Caco-2 (cell line): ENCODE results near the gene SLC16A3. TPM values are rescaled to one million over a fixed set of nuclear protein-coding genes. Genes with fewer than 3 reads are reported as not detected.

Experiments used
- BruUV-seq: library from RNA; stranded (reverse); fragments of 400-500 nt; replicated peaks from 2 replicates; lab custom pipeline; 2021; lab: Mats Ljungman, UMichigan
- CTCF ChIA-PET: fragments of 300-600 bp; sonication (Branson Sonifier 250); formaldehyde crosslinking; loops from one replicate; lab custom pipeline; 2022; ENCODE audit warnings: antibody characterized with exemption; lab: Charles Lee
- POLR2A ChIA-PET: fragments of 300-600 bp; sonication (Branson Sonifier 250); formaldehyde crosslinking; loops from one replicate; lab custom pipeline; 2022; ENCODE audit warnings: antibody characterized with exemption; lab: Charles Lee
- DNase-seq, 2 experiments: peaks; one replicate each; pipeline versions ENCODE4 v3.0.0 to v3.0.0-alpha.2; 2020 to 2022
- H3K27me3 ChIP-seq: replicated peaks from 2 replicates; pipeline ENCODE4 v1.6.0; 2011; ENCODE audit warnings: low read length; ENCODE audit not compliant: control insufficient read depth, insufficient read depth
- H3K36me3 ChIP-seq: 2 replicates; pipeline ENCODE4 v1.5.1; 2011; ENCODE audit warnings: low read length; ENCODE audit not compliant: control insufficient read depth, insufficient read depth
- H3K4me1 ChIP-seq: fragments of 250-450 bp; sonication (Bioruptor Pico); 2 replicates; pipeline ENCODE4 v1.5.1; 2020; ENCODE audit warnings: mild to moderate bottlenecking
- H3K4me3 ChIP-seq: 2 replicates; pipeline ENCODE4 v1.5.1; 2011; ENCODE audit warnings: low read depth, mild to moderate bottlenecking, control low read depth, low read length
- H3K9me3 ChIP-seq: fragments of 250-450 bp; sonication (Bioruptor Pico); 2 replicates; pipeline ENCODE4 v1.5.1; 2020; ENCODE audit warnings: mild to moderate bottlenecking, moderate library complexity
- H3K27ac Mint-ChIP-seq: one replicate; pipeline ENCODE4 v1.8.0; 2022; ENCODE audit warnings: mixed read lengths; ENCODE audit not compliant: unreplicated experiment
- H3K27me3 Mint-ChIP-seq: one replicate; pipeline ENCODE4 v1.8.0; 2022; ENCODE audit warnings: mixed read lengths; ENCODE audit not compliant: insufficient read depth, unreplicated experiment
- H3K36me3 Mint-ChIP-seq: one replicate; pipeline ENCODE4 v1.8.0; 2022; ENCODE audit warnings: mild to moderate bottlenecking, mixed read lengths; ENCODE audit not compliant: insufficient read depth, unreplicated experiment
- H3K4me1 Mint-ChIP-seq: one replicate; pipeline ENCODE4 v1.8.0; 2022; ENCODE audit warnings: low read depth, mixed read lengths; ENCODE audit not compliant: unreplicated experiment
- H3K4me3 Mint-ChIP-seq: one replicate; pipeline ENCODE4 v1.8.0; 2022; ENCODE audit warnings: mild to moderate bottlenecking, moderate library complexity, mixed read lengths; ENCODE audit not compliant: unreplicated experiment
- H3K9me3 Mint-ChIP-seq: one replicate; pipeline ENCODE4 v1.8.0; 2022; ENCODE audit warnings: mixed read lengths; ENCODE audit not compliant: unreplicated experiment
- intact Hi-C: fragments of 100-400 bp; cut with micrococcal nuclease; formaldehyde crosslinking; loops from one replicate; pipeline ENCODE4 v1.10.0; 2022; ENCODE audit not compliant: unreplicated experiment
- total RNA-seq: library from RNA; stranded (reverse); gene quantifications from 2 replicates; pipeline ENCODE4 v1.2.3, GENCODE V29; 2022
- TF ChIP-seq, protein P1 (sequence below), 2 experiments: fragments of 200-600 bp in 1 of 2; IDR thresholded peaks; 1 replicate in 1 of 2; 2 replicates in 1 of 2; pipeline versions ENCODE4 v1.5.1 to v1.8.0; 2011 to 2022; ENCODE audit warnings: antibody characterized with exemption in 1 of 2, control low read depth in 1 of 2, inconsistent platforms in 1 of 2, low read depth in 1 of 2, low read length in 1 of 2, mild to moderate bottlenecking in 1 of 2, moderate library complexity in 1 of 2; ENCODE audit not compliant: insufficient read depth in 1 of 2, severe bottlenecking in 1 of 2, unreplicated experiment in 1 of 2

SLC16A3 gene
- total RNA-seq, 1 experiment from 2014 or later, result 13.1 TPM

DNA sequence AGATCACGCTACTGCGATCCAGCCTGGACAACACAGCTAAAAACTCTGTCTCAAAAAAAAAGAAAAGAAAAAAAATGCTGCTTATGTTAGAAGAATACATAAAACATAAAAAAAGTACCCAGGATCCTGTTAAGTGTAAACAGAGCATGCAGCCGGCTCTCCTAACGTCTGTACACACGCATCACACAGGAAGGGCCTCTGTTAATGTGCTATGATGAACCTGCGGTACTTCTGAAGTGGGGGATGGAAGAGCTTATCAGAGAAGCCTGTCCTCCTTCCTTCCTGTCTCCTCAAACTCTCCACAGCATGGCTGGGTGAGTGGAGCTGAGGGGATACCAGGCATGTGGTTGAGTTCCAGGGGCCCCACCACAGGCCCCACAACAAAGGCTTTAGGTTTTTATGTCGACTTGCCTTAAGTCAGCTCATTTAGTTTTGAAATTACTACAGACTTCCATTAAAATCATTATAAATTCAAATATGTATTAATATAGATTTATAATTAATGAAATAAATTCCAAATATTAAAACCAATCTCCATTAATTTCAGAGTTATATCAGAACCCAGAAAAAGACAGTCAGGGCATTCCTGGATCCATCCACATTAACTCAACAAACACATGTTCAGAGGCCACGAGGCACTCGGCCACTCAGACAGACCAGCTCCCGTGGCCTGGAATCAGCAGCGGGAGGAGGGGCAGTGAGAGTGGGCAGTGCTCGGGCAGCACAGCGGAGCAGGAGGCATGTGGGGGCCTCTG, 27.9 kb upstream of the SLC16A3 start:
- Mint-ChIP-seq H3K36me3 (peaks cover 10% of the 10 kb centered on the region), H3K27me3 (no peaks in the 10 kb centered on the region), H3K27ac (no peak overlapping the region), H3K4me1 (peaks cover 5% of the 10 kb centered on the region), H3K9me3 (no peaks in the 10 kb centered on the region), H3K4me3 (no peak overlapping the region)
- intact Hi-C loops, result no loop called here
- H3K4me3 ChIP-seq, result no peak overlapping the region
- POLR2A ChIA-PET, result no interaction called here
- no peaks in the 10 kb centered on the region for H3K27me3 ChIP-seq
- TF ChIP-seq, protein P1, sequence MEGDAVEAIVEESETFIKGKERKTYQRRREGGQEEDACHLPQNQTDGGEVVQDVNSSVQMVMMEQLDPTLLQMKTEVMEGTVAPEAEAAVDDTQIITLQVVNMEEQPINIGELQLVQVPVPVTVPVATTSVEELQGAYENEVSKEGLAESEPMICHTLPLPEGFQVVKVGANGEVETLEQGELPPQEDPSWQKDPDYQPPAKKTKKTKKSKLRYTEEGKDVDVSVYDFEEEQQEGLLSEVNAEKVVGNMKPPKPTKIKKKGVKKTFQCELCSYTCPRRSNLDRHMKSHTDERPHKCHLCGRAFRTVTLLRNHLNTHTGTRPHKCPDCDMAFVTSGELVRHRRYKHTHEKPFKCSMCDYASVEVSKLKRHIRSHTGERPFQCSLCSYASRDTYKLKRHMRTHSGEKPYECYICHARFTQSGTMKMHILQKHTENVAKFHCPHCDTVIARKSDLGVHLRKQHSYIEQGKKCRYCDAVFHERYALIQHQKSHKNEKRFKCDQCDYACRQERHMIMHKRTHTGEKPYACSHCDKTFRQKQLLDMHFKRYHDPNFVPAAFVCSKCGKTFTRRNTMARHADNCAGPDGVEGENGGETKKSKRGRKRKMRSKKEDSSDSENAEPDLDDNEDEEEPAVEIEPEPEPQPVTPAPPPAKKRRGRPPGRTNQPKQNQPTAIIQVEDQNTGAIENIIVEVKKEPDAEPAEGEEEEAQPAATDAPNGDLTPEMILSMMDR (IDR thresholded peaks at IDR 0.05; ENCODE audit: insufficient read depth in 1 of 2, low read depth in 1 of 2, low read length in 1 of 2, severe bottlenecking in 1 of 2, unreplicated experiment in 1 of 2), result no peak
- no peaks in the 10 kb centered on the region for H3K9me3 ChIP-seq
- H3K4me1 ChIP-seq, result peaks cover 5% of the 10 kb centered on the region
- CTCF ChIA-PET, result no interaction called here
- H3K36me3 ChIP-seq, result no peaks in the 10 kb centered on the region
- no peak for DNase-seq
- no TSS peak for BruUV-seq

DNA sequence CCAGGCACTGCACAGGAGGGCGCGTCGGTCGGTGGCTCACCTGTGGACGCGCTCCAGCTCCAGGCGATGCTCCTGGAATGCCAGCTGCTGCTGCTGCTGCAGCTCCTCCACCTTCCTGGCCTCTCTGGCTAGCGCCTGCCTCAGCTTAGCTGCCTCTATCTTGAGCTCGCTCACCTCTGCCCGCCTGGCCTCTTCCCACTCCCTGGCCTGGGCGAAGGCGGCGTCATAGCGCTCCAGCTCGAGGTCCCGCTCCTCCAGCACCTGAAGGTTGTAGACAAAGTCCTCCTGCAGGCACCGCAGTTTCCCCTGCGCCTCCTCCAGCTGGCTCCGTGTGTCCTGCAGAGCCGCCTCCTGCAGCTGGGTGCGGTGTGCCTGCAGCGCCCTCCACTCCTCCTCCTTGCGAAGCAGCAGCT, 27.3 kb upstream of the SLC16A3 start:
- no peak overlapping the region for H3K4me3 Mint-ChIP-seq

DNA sequence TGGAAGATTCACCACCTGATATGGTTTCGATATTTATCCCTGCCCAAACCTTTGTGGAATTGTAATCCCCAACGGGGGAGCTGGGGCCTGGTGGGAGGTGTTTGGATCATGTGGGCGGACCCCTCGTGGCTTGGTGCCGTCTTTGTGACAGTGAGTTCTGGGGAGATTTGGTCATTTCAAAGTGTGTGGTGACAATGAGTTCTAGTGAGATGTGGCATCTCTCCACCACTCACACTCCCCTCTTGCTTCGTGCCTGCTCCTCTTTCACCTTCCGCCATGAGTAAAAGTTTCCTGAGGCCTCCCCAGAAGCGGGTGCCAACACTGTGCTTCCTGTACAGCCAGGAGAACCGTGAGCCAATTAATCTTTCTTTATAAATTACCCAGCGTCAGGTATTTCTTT, 25.9 kb upstream of the SLC16A3 start:
- Histone ChIP-seq H3K4me1 (peaks cover 15% of the 10 kb centered on the region), H3K27me3 (no peaks in the 10 kb centered on the region), H3K4me3 (no peak overlapping the region), H3K36me3 (peaks cover 2% of the 10 kb centered on the region), H3K9me3 (no peaks in the 10 kb centered on the region)
- POLR2A ChIA-PET, result no interaction called here
- Mint-ChIP-seq H3K4me3 (no peak overlapping the region), H3K4me1 (peaks cover 12% of the 10 kb centered on the region), H3K27ac (no peak overlapping the region), H3K27me3 (no peaks in the 10 kb centered on the region), H3K9me3 (no peaks in the 10 kb centered on the region), H3K36me3 (peaks cover 14% of the 10 kb centered on the region)
- intact Hi-C loops, result no loop called here
- DNase-seq, result no peak
- TF ChIP-seq, protein P1 (IDR thresholded peaks at IDR 0.05; ENCODE audit: insufficient read depth in 1 of 2, low read depth in 1 of 2, low read length in 1 of 2, severe bottlenecking in 1 of 2, unreplicated experiment in 1 of 2), result no peak
- CTCF ChIA-PET, result no interaction called here
- no TSS peak for BruUV-seq

More for the DNA sequence above, 27.3 kb upstream of the SLC16A3 start:
- Histone ChIP-seq H3K36me3 (no peaks in the 10 kb centered on the region), H3K4me3 (no peak overlapping the region), H3K27me3 (no peaks in the 10 kb centered on the region), H3K4me1 (peaks cover 11% of the 10 kb centered on the region), H3K9me3 (no peaks in the 10 kb centered on the region)
- intact Hi-C loops, result no loop called here
- no peaks in the 10 kb centered on the region for H3K9me3 Mint-ChIP-seq
- TF ChIP-seq, protein P1 (IDR thresholded peaks at IDR 0.05; ENCODE audit: insufficient read depth in 1 of 2, low read depth in 1 of 2, low read length in 1 of 2, severe bottlenecking in 1 of 2, unreplicated experiment in 1 of 2), result no peak
- ChIA-PET CTCF (no interaction called here), POLR2A (no interaction called here)
- H3K4me1 Mint-ChIP-seq, result peaks cover 11% of the 10 kb centered on the region
- BruUV-seq, result no TSS peak
- H3K27ac Mint-ChIP-seq, result no peak overlapping the region
- H3K27me3 Mint-ChIP-seq, result no peaks in the 10 kb centered on the region
- peaks cover 14% of the 10 kb centered on the region for H3K36me3 Mint-ChIP-seq
- no peak for DNase-seq
